ENCODE results near the gene SLC9A4. TPM values are rescaled to one million over a fixed set of nuclear protein-coding genes. Genes with fewer than 3 reads are reported as not detected.

SLC9A4 gene
- total and polyA plus RNA-seq, 10 of the 15 experiments (the other 5 are each of a cell fraction or from before 2014, with no cell fraction given) = 0.10 TPM; not detected in 9

DNA sequence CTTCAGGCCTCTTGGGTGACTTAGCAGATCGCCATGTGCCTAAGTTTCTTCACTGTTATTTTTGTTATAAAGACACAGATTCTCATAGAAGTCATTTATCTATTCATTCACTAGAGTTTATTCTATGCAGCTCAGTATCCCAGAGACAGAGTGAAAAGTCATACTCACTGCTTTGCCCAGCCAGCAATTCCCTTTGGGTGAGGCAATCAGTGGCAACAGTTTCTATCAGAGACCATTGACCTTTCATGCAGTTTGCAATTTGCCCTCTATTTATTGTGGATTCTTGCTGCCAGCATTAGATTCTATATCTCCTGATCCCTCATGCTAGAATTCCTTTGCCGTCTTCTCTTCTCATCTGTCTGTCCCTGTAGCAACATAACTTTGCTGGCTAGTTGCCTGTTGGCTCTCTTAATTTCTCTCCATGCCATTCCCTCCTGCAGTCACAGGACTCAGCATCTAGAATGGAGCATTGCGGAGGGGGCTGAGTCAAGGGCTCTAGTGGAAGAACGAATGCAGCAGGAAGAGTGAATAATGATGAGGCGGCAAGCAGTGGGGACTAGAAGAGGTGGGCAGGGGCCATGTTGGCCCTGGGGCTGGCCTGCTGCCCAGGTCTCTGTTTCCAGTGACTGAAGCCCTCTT, 12.2 kb downstream of the SLC9A4 start:
- Histone ChIP-seq H3K9me3 (replicated peaks; ENCODE audit: control insufficient read depth, insufficient read depth, low read length) (no peaks in the 10 kb centered on the region), H3K27ac (ENCODE audit: control insufficient read depth, insufficient read depth) (no peak overlapping the region), H3K4me2 (ENCODE audit: control insufficient read depth, insufficient read depth) (no peak overlapping the region), H3K9ac (ENCODE audit: control insufficient read depth, insufficient read depth, low read length) (no peak overlapping the region), H3K36me3 (ENCODE audit: control insufficient read depth in 2 of 2, insufficient read depth in 2 of 2, low read length in 1 of 2) (no peaks in the 10 kb centered on the region), H3K27me3 (replicated peaks in 1 of 2; ENCODE audit: control insufficient read depth in 2 of 2, insufficient read depth in 2 of 2, low read length in 1 of 2) (no peaks in the 10 kb centered on the region; a peak in 3 of 4 replicates), H3K4me1 (ENCODE audit: control insufficient read depth, insufficient read depth, low read length) (no peaks in the 10 kb centered on the region), H4K20me1 (ENCODE audit: control insufficient read depth, insufficient read depth) (no peaks in the 10 kb centered on the region), H2AFZ (ENCODE audit: control insufficient read depth, low read depth, low read length) (no peak overlapping the region), H3K4me3 (no peak overlapping the region), H3K79me2 (ENCODE audit: control insufficient read depth, insufficient read depth, low read length) (no peaks in the 10 kb centered on the region)
- BruUV-seq (replicated peaks) = no TSS peak
- CTCF ChIA-PET = interaction anchor here (3.3 kb wide), 1 partner anchor 12 kb away, joined by 30 read pairs; the partner anchor contains the start of gene SLC9A4
- no peak for ATAC-seq
- 48% methylated on average over 5 of the region's 5 CpGs for WGBS (ENCODE audit: insufficient coverage, insufficient replicate concordance, low lambda C conversion rate, missing lambda C conversion rate)
- in situ Hi-C loops (cut with MboI) (no loop called here), intact Hi-C loops (cut with micrococcal nuclease; ENCODE audit: unreplicated experiment) (no loop called here)
- RAD21 ChIA-PET (ENCODE audit: unreplicated experiment) = no interaction called here
- POLR2A ChIA-PET = interaction anchor here (0.5 kb wide), 1 partner anchor 215 kb away, joined by 3 read pairs; no protein-coding TSS in a partner anchor
- no peak for FAIRE-seq
- TF ChIP-seq, protein P1, sequence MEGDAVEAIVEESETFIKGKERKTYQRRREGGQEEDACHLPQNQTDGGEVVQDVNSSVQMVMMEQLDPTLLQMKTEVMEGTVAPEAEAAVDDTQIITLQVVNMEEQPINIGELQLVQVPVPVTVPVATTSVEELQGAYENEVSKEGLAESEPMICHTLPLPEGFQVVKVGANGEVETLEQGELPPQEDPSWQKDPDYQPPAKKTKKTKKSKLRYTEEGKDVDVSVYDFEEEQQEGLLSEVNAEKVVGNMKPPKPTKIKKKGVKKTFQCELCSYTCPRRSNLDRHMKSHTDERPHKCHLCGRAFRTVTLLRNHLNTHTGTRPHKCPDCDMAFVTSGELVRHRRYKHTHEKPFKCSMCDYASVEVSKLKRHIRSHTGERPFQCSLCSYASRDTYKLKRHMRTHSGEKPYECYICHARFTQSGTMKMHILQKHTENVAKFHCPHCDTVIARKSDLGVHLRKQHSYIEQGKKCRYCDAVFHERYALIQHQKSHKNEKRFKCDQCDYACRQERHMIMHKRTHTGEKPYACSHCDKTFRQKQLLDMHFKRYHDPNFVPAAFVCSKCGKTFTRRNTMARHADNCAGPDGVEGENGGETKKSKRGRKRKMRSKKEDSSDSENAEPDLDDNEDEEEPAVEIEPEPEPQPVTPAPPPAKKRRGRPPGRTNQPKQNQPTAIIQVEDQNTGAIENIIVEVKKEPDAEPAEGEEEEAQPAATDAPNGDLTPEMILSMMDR (IDR thresholded peaks at IDR 0.05 in 2 of 3, conservative IDR thresholded peaks at IDR 0.05 in 1 of 3; ENCODE audit: control insufficient read depth in 2 of 3, extremely low read depth in 1 of 3, insufficient read depth in 1 of 3, low read depth in 3 of 3, low read length in 3 of 3) = no peak
- no peak for TF ChIP-seq MTA3 (IDR thresholded peaks at IDR 0.05; ENCODE audit: borderline replicate concordance, low read length)
- TF ChIP-seq SMC3 (IDR thresholded peaks at IDR 0.05; ENCODE audit: borderline replicate concordance, low read length) = no peak
- TF ChIP-seq, protein P2, sequence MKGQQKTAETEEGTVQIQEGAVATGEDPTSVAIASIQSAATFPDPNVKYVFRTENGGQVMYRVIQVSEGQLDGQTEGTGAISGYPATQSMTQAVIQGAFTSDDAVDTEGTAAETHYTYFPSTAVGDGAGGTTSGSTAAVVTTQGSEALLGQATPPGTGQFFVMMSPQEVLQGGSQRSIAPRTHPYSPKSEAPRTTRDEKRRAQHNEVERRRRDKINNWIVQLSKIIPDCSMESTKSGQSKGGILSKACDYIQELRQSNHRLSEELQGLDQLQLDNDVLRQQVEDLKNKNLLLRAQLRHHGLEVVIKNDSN (IDR thresholded peaks at IDR 0.05; ENCODE audit: borderline replicate concordance, extremely low read length, insufficient read depth, low read depth, low read length) = no peak
- TF ChIP-seq SMAD5 (IDR thresholded peaks at IDR 0.05; ENCODE audit: low read depth) = no peak
- TF ChIP-seq NFYB (IDR thresholded peaks at IDR 0.05; ENCODE audit: insufficient read depth, low read depth, low read length) = no peak
- SMC1A ChIA-PET (ENCODE audit: uncharacterized antibody, unreplicated experiment) = interaction anchor here (1.0 kb wide), 1 partner anchor 17 kb away, joined by 3 read pairs; no protein-coding TSS in a partner anchor
- DNase-seq (ENCODE audit: low read depth, low spot score) = no peak
